GM12801 (cell line): ENCODE measurements around the gene THSD4.

ENCODE experiments used
- TF ChIP-seq, protein P1 (sequence below): IDR thresholded peaks from one replicate; pipeline ENCODE4 v1.5.1; 2011; ENCODE audit warnings: control low read depth; ENCODE audit not compliant: insufficient read length; ENCODE audit errors: extremely low read depth

Gene THSD4

DNA sequence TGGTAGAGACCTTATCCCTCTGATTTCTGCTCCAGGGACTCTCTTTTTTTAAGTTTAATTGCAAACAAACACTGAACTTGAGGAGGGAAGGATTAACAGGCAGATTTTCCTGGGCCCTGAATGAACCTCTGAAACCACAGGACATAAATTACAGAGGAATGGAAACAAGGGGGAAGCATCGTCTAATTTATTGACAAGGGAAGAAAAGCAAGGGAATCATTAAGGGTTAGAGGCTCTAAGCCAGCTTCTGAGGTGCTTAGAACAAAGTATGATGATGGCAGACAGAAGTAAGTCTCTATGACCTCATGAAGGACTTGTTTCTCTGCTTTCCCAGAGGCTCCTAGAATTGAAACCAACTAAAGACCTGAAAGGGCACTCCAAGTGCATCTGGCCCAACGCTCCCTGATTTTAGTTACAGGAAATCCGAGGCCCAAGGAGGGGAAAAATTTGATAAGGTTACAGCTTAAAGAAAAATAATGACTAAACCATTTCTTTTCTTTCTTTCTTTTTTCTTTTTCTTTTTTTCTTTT lies 450.4 kb downstream of the THSD4 start:
- TF ChIP-seq, protein P1, sequence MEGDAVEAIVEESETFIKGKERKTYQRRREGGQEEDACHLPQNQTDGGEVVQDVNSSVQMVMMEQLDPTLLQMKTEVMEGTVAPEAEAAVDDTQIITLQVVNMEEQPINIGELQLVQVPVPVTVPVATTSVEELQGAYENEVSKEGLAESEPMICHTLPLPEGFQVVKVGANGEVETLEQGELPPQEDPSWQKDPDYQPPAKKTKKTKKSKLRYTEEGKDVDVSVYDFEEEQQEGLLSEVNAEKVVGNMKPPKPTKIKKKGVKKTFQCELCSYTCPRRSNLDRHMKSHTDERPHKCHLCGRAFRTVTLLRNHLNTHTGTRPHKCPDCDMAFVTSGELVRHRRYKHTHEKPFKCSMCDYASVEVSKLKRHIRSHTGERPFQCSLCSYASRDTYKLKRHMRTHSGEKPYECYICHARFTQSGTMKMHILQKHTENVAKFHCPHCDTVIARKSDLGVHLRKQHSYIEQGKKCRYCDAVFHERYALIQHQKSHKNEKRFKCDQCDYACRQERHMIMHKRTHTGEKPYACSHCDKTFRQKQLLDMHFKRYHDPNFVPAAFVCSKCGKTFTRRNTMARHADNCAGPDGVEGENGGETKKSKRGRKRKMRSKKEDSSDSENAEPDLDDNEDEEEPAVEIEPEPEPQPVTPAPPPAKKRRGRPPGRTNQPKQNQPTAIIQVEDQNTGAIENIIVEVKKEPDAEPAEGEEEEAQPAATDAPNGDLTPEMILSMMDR: no peak

DNA sequence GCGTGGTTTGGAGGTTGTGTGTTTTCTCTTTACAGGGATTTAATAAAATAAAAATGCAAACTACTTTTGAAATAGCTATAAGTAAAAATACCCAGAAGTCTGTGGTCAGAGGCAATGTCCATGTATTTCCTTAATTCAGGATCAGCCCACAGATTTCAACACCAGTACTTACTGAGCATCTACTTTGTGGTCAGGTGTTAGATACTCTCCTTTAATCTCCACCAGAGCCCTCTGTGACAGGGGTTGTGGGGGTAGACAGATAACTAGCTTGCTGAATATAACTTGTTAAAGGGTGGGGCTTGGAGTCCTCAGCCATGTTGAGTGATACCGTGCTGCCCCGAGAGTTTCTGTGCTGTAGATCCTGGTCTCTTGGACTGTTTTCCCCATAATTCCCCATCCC lies 451.0 kb downstream of the THSD4 start:
- TF ChIP-seq, protein P1: no peak

DNA sequence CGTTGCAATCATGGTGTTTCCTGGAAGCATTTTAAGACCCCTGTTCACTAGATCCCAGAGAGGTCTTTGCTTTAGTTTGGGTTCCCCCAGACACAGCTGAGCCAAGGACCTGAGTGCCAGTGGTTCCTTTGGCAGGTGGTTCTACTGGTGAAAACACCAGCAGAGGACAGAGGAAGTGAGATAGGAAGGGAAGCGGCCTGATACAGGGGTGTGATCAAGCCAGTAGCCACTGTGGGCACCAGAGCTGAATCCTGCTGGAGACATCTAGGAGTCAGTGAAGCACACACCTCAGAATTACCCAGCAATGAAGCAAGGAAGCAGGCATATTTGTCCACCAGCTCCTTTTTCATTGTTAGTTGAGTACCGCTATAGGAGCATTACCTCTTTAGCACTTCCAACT lies 451.9 kb downstream of the THSD4 start:
- TF ChIP-seq, protein P1: no peak

DNA sequence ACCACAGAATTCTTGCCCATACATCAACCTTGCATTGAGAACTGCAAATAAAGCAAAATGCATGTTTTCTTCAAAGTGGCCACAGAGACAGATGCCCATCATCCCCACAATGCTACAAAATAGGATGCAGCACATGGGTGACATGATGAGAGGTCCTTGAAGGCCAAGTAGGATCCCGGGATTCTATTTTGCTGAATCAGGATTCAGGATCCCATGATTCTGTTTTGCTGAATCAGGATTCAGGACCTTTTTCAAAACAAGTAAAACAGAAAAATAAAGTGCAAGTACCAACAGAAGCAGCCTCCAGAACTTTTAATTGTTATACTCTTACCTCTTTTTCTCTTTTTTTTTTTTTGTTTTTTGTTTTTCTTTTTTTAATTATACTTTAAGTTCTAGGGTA lies 453.0 kb downstream of the THSD4 start:
- TF ChIP-seq, protein P1: no peak

DNA sequence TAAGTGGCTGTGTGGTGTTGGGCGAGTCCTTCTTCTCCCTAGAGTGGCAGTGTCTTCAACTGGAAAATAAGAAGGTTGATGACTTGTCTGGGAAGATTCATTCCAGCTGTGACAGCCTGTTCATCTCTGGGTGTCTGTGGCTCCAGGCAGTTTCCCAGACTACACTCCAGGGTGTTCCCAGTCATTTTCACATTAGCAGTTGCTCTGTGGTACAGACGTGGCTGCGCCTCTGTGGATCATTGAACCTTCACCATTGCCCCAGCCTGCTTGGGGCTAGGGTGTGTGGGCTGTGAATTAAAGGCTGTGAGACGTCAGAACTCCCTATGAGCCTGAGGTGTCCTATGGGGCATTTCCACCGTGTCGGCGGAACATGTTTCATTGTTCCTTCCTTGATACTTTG lies 455.5 kb downstream of the THSD4 start:
- TF ChIP-seq, protein P1: no peak

DNA sequence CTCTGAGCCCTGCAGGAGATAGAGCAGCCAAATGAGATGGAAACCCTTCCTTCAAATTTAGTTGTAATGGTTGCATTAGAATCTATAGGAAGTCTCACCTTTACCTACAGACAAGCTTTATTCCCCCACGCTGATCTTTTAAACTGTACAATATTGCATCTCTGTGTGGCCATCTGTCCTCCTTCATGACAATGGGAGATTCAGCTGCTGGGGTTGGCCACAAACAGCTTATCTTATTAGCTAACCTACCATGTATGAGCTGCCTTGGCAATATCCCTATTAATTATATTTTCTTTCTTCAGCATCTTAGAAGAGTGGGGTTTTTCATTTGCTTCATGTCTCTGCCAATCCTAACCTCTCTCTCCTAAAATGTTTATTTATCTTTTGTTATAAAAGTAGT lies 456.4 kb downstream of the THSD4 start:
- TF ChIP-seq, protein P1: no peak

DNA sequence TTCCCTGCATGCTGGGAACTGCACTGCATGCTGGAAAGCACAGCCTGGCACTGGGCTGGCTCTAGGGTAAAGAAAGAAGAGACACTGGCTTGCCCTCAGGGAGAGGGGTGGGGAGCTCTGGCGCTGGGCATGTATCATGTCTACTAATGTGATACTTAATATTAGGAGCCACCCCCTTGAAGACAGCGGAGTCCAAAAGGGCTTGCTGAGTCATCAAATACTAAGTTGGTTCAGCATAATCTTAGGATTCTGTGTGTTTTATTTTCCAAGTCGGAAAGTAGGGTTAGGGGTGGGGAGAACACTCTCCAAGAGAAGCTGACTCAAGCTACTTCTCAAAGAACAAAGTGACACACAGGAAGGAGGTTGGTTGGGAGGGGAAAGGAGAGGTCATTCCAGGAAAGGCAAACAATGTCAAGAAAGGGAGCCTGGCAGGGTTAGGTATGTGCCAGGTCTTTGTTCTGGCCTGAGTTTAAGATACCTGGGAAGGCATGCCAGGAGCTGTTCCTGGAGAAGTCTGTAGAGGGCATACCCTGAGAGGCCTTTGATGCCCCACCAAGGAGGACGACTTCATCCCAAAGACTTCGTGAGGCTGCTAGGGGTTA lies 457.3 kb downstream of the THSD4 start:
- TF ChIP-seq, protein P1: no peak
